ENCODE measurements around the gene COX6B2. TPM values are rescaled to one million over a fixed set of nuclear protein-coding genes. Genes with fewer than 3 reads are reported as not detected.
"Not testable (repeated sequence)": the region's sequence is repeated elsewhere in the genome, so short reads cannot be mapped to it uniquely, and the experiment has no call there.

COX6B2 gene
- total RNA-seq, 1 donor from 2014 or later, result not detected

DNA sequence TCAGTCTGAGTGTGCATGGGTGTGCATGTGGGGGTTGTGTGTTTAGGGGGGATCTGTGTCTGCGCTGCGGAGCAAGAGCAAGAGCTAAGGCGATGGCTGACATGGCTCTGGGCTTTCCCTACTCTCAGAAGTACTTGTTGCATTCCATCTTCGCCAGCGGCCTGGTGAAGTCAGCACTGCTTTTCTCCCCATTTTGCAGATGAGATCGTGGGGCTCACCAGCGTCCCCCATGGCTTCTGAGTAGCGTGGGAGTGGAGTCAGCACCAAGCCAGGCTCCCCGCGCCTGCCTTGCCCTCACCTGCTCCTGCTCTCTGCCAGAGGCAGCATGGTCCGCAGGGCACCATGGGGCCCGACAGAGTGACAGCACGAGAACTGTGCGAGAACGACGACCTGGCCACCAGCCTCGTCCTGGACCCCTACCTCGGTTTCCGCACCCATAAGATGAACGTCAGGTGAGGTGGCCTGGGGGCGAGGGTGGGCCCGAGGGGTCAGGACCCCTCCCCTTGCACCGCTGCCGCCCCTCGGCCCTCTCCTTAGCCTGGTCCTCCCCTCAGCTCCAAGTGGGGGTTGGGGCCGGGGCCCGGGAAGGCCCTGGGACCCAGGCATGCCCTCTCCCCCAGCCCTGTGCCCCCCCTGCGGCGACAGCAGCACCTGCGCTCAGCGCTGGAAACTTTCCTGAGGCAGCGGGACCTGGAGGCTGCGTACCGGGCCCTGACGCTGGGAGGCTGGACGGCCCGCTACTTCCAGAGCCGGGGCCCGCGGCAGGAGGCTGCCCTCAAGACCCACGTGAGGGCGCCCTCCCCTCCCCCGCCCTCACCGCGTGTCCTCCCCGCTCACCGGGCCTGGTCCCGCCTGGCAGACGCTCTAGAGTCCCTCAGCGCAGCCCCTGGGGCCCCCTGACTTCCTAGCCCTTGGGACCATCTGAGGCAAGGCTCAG is 12.7 kb downstream of the COX6B2 start:
- DNase-seq (ENCODE audit: low read depth in 2 of 2), result no peak

DNA sequence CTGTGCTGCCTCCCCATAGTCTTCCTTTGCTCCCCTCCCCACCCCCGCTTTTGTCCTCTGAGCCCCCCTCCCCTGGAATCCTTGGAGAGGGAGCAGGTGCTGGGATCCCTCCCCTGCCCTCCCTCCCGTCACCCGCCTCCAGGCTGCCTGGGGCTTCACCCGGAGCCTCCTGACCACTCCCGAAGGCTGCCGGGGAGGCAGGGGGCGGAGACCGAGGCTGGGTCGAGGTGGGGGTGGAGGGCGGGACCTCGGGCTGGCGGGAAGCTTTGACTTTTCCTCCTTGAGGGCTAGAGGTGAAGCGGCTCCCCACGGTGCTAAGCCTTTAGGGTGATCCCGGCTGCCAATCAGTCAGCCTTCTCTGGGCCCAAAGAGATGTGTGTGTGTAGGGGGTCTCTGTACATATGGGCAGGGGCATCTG is 13.3 kb downstream of the COX6B2 start:
- peak in 1 of 2 donors; percentile 36 for DNase-seq (ENCODE audit: low read depth in 2 of 2)

DNA sequence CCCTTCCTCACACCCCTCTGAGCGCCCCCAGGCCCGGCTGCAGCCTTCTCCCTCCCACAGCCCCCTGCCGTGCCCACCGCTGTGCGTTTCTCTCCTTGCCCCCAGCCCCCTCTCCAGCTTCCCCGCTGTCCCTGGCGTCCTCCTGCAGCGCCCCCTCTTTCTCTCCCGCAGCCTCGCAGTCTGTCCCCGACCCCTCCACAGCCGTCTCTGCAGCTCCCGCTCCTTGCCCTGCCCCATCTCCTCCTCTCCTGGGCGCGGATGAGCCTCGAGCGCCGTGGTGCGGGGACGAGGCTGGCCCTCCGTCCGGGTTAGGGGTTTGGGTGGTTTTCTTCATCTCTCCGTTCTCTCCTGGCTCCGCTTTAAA is 13.8 kb downstream of the COX6B2 start:
- peak; percentile 19 for DNase-seq (ENCODE audit: low read depth in 2 of 2)

DNA sequence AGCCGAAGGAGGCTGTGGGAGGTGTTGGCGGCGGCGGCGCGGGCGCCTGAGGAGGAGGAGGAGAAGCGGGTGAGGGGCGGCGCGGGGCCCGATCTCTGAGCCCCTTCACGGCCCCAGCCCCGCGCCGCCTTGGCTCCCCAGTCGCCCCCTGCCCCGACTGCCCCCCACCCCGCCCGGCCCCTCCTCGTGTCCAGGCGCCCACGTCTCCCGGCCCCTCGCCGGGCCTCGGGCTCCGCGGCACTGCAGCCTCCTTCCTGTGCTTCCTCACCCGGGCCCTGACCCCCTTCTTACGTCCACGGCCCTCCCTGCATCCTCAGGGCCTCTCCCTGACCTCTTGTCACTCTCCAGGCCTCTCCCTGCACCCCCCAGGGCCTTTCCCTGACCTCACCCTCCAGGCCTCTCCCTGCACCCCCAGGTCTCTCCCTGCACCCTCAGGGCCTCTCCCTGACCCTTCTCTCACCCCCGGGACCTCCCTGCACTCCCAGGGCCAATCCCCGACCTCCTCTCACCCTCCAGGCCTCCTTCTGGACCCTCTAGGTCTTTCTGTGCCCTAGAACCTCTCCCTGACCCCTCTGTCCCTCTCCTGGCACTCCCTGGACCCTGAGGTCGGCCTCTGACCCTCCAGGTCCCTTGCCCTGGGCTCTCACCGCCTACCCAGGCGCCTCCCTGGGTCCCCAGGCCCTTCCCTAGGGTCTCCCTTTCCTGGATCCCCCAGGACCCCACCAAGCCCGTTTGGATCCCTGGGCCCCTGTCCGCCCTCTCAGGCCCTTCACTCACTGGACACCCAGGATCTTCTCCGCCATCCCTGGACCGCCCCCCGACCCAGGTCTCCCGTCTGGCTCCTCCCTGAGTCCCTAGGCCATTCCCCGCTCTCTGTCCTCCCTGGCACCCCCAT is 14.4 kb downstream of the COX6B2 start:
- no peak for DNase-seq (ENCODE audit: low read depth in 2 of 2)

DNA sequence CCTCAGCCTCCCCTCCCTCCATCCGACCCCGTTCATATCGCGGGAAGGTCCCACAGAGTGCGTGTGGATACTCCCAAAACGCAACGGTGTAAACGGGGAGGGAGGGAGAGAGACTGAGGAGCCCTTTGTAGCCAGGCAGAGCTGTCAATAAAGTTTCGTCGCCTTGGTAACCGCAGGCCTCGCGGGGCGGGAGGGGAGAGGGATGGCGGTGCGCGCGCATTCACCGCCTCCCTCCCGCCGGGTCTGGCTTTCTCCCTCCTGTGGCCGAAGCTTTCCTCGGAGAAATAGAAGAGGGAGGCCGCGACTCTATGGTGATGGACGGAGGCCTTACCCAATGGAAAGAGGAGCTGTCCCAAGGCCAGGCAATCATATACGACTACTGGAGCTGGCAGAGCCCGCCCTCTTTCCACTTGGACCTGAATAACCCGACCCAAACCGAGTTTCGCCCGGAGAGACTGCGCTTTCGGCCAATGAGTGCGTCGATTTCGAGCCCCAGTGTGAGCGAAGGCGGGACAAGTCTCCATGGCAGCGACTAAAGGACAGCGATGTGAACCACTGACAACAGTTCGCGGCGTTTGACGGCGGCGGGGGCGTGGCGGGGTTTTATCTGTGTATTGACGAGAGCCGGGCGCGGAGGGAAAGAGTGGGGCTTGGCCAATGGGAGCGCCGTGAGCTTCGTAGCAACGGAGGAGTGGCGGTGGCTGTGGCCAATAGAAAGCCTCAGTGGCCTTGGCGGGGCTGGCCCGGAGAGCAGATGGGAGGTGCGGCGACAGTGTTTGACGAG is 15.2 kb downstream of the COX6B2 start, which contains the start of gene KMT5C:
TSS of gene KMT5C (plus strand) at position 772 of the 784 bp plus-strand sequence. CDS start 2,061 bp downstream, outside the sequence.
- DNase-seq (ENCODE audit: low read depth in 2 of 2), result peak; percentile 100

DNA sequence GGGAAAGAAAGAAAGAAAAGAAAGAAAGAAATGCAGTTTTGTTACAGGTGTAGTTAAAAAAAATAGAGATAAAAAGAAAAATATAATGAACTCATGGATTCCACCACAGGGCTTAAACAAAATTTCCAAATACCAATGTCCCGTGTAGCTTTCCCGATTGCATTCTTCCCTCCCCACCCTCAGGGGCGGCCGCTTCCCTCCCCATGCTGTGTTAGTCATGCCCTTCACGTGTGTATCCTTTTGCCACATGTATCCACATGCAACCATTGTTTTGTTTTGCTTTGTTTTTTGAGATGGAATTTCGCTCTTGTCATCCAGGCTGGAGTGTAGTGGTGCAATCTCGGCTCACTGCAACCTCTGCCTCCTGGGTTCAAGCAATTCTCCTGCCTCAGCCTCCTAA is 18.4 kb downstream of the COX6B2 start:
- peak in 1 of 2 donors; percentile 25 for DNase-seq (ENCODE audit: low read depth in 2 of 2)

DNA sequence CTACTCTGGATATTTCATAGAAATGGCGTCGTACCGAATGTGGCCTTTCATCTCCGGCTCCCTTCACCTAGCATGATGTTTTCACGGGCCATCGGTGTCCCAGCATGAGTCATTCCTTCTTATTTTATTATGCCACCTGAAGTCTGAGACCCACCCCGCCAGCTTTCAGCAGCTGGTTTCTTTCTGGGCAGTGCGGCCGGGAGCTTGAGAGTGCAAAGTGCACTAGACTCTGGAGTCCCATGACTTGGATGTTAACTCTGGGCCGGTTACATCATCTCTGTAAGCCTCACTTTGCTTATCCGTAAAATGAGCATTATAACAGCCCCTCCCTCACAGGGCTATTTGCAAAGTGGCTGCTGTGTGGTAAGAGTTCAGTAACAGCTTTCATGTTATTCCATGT is 20.6 kb downstream of the COX6B2 start:
- no peak for DNase-seq (ENCODE audit: low read depth in 2 of 2)

DNA sequence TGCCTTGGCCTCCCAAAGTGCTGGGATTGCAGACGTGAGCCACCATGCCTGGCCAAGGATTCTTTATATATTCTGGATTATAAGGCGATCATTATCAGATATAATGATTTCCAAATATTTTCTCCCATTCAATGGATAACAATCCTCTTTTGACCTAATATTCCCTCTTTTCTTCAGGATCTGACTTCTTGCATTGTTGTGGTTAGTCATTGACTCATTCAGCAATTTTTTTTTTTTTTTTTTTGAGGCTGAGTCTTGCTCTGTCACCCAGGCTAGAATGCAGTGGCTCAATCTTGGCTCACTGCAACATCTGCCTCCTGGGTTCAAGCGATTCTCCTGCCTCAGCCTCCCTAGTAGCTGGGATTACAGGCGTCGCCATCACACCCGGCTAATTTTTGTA is 24.7 kb downstream of the COX6B2 start:
- DNase-seq (ENCODE audit: low read depth in 2 of 2), result not testable (repeated sequence)

DNA sequence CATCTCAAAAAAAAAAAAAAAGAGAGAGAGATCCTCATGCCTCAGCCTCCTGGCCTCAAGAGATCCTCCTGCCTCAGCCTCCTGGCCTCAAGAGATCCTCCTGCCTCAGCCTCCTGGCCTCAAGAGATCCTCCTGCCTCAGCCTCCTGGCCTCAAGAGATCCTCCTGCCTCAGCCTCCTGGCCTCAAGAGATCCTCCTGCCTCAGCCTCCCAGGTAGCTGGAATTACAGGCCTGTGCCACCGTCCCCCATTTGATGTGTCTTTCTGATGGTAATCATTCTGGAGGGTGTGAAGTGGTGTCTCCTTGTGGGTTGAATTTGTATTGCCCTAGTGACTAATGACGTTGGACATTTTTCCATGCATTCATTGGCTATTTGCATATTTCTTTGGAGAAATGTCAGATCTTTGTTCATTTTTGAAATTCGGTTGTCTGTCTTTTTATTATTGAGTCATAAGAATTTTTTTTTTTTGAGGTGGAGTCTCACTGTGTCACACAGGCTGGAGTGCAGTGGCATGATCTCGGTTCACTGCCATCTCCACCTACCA is 25.7 kb downstream of the COX6B2 start:
- DNase-seq (ENCODE audit: low read depth in 2 of 2), result peak in 1 of 2 donors; percentile 35

DNA sequence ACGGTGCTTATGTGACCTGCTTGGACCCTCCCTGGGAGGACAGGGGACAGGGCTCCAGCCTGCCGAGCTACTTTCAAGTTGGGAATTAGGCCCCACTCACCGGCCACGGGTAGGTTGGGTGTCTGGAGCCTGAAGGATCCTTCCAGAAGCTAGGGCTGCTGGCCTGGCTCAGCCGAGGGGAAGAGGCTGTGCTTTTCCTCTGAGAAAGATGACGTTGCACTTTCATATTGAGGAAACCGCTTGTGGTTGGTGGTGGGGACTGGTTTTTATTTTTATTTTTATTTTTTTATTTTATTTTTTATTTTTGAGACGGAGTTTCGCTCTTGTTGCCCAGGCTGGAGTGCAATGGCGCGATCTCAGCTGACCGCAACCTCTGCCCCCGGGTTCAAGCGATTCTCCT is 29.3 kb downstream of the COX6B2 start, which contains the start of gene TMEM150B:
TSS of gene TMEM150B (minus strand) at position 170 of the 400 bp plus-strand sequence. CDS start 4,305 bp downstream, outside the sequence.
- no peak for DNase-seq (ENCODE audit: low read depth in 2 of 2)

DNA sequence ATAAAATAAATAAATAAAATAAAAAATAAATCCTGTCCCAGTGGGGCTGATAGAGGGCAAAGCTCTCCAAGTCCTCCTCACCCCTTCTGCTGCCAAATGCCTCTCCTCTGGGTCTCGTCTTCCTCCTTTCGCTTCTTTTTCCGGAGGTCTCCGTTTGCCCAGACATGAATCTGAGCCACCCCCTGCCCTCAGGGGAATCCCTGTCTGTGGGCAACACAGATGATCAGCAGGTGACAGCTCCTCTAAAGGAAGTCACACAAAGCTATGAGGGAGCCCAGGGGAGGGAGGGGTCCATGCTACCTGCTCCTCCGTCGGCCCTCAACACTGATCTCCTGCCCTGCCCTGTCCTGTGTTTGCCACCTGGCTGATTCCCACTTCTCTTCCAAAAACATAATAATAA is 29.9 kb downstream of the COX6B2 start:
- no peak for DNase-seq (ENCODE audit: low read depth in 2 of 2)

DNA sequence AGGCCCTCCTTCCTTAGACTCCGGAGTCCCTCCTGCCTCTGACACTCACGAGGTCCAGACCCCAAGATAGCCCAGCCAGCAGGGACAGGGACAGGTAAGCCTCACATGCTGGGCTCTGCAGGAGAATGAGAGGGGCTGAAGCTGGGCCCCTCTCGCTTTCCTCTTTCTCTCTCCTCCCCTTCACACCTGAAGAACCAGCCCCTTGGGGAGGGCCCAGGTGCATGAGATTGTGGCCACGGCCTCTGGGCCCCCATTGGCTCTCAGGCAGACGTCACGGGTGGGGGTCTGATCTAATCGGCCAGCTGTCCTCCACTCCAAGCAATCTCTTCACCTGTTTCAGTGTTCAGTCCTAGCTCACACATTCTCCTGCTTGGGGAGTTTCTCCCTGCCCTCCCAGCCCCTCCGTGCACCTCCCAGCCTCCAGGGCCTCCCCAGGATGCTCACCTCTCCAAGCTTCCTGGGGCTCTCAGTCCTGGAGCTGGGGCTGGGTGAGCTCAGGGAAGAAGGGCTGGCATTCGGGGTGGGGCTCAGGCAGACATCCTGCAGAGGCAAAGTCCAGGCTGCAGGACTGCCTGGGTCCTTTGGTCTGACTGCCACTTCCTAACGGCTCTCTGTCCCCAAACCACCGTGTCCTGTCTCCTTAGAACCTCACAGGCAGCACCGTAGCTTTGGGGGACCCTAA is 32.2 kb downstream of the COX6B2 start:
- no peak for DNase-seq (ENCODE audit: low read depth in 2 of 2)

DNA sequence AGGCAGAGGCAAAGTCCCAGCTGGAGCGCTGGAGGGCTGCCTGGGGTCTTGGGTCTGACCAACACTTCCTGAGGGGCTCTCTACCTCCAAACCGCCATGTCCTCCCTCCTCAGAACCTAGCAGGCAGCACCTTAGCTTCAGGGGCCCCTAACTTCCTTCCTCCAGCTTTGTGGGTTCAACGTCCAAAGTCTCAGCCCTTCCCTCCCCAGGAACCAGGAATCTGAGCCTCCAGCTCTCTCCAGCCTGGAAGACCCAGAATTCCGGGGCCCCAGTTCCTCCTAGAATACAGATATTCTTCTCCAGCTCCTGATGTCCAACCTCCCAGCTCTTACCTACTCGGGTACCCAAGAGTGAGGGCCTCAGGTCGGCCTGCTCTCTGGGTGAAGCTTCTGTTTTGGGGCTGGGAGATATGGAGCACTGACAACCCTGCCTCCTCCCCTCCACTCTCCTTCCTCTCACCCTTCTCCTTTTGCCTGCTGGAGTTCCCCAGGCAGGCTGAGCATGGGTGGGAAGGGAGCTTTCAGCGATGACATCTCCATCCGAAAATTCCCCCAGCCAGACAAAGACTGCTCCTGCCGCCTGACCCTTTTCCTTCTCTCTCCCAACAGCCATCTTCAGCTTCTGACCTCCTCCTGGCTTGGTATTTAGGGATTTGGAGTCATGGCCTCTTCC is 32.9 kb downstream of the COX6B2 start:
- no peak for DNase-seq (ENCODE audit: low read depth in 2 of 2)

DNA sequence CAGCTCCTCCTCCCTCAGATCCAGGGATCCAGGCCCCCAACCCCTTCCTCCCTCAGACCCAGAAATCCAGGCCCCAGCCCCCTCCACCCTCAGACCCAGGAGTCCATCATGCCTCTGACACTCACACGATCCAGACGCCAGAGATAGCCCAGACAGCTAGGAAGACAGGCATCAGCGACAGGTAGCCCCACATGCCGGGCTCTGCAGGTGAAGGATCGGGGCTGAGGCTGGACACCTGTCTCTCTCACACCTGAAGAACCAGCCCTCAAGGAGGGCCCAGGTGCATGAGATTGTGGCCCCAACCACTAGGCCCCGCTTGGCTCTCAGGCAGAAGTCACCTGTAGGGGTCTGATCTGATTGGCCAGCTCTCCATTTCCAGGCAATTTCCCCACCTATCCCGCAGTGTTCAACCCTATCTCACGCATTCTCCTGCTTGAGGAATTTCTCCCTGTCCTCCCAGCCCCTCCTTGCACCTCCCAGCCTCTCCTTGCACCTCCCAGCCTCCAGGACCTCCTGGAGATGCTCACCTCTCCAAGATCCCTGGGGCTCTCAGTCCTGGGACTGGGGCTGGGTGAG is 33.6 kb downstream of the COX6B2 start:
- DNase-seq (ENCODE audit: low read depth in 2 of 2), result no peak

DNA sequence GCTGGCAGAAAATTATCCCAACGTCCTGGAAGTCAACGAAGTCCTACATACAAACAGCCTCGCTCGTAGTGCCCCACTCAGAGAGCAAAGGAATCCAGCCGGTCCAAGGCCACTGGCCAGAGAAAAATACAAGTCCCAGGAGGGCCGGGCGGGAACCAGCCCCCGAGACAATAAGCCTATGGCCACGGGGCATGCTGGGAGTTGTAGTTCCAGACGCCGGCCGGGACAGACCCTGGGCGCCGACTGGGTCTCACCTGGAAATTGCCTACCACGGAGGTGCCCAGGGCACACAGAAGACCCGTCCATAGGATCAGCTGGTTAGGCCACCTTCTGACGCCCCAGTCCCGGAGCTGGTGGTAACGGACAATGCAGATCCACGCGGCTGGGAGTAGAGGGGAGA is 34.7 kb downstream of the COX6B2 start:
- peak; percentile 18 to 44 for DNase-seq (ENCODE audit: low read depth in 2 of 2)

DNA sequence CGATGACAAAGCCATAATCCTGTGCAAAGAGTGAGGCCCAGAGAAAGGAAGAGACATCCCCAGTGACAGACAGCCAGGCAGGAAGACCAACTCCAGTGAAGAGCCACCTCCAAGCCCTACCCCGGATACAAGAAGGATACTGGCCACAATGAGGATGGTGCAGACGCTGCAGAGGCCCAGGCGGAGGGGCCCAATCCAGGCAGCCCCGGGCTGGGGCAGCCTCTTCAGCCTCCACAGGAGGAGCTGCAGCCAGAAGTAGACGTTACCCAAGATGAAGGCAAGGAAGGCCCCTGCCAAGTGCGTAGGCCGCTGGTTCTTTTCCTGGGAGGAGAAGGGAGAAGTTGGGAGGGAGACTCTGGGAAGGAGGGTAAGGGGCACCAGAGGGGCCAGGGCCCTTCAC is 37.9 kb downstream of the COX6B2 start:
- DNase-seq (ENCODE audit: low read depth in 2 of 2), result no peak

DNA sequence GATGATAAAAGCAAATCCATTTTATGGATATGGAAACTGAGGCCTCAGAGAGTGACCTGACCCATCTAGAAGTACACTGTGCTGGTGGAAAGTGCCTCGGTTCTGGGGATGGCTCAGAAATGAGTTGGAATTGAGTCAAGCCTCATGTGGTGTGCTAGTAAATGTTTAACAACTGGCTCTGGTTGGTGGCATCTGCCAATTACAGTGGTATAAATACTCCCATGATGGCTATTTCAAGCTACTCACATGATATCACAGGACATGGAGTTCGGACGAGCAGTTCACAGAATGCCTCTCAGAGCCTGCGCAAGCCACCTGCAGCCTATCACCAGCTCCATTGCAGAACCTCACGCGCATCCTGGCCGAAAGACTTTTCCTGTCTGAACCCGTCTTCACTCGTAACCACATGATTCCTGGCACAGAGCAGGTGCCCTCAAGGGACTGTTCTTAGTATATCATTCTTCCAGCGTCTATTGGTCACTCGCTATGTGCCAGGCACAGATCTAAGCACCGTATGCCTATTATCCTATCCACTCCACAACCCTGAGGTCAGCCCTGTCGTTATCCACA is 38.5 kb downstream of the COX6B2 start:
- DNase-seq (ENCODE audit: low read depth in 2 of 2), result no peak

DNA sequence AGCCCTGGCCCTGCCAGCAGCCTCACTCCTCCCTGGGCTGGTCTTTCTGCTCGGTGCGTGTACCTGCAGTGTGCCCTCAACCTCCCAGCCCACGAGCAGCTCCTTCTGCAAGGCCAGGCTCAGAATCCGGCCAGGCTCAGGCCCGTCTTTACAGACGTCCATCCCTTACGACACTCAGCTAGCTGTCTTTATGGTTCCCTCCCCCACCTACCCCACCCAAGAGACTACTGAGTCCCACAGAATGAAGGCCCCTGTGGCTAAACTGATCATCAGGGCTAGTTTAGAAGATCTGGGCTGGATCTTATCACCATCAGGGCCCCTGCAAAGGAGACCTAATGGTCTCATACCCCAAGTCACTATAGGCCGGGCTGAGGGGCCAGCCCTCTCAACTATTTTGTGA is 40.1 kb downstream of the COX6B2 start:
- no peak for DNase-seq (ENCODE audit: low read depth in 2 of 2)
